Measurements from ENCODE around the gene LPIN1. TPM values are rescaled to one million over a fixed set of nuclear protein-coding genes. Genes with fewer than 3 reads are reported as not detected.

LPIN1 gene
- total and polyA plus RNA-seq, 12 donors: 18.9 to 61.0 (median 34.4) TPM

DNA sequence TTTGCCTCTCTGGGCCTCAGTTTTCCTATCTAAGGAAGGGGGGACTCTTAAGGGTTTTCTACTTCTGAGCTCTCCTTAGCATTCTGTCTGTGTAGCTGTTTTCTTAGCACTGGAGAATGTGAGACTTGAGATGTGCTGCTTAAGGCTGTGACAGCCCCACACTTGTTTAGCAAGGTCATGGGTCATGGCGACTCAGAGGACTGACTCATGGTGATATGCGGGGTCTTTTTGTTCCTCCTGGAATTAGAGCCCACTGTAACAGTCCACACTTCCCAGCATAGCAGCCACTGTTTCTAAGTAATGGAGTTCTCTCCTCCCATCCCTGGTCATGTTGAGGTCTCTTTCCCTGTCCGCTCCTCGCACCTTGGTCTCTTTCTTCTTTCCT is 4.1 kb upstream of the LPIN1 start:
- H3K36me3 ChIP-seq: no peaks in the 10 kb centered on the region
- no peak for ATAC-seq
- no peaks in the 10 kb centered on the region for H3K9me3 ChIP-seq
- H3K4me3 ChIP-seq: no peak overlapping the region
- H3K27ac ChIP-seq: no peak overlapping the region
- intact Hi-C loops (cut with DNase I): loop anchor here in 5 of 10 donors (2.0 to 5.0 kb wide), 3 partner anchors 35 to 48 kb away; no protein-coding TSS in a partner anchor
- DNase-seq: no peak
- TF ChIP-seq, protein P1, sequence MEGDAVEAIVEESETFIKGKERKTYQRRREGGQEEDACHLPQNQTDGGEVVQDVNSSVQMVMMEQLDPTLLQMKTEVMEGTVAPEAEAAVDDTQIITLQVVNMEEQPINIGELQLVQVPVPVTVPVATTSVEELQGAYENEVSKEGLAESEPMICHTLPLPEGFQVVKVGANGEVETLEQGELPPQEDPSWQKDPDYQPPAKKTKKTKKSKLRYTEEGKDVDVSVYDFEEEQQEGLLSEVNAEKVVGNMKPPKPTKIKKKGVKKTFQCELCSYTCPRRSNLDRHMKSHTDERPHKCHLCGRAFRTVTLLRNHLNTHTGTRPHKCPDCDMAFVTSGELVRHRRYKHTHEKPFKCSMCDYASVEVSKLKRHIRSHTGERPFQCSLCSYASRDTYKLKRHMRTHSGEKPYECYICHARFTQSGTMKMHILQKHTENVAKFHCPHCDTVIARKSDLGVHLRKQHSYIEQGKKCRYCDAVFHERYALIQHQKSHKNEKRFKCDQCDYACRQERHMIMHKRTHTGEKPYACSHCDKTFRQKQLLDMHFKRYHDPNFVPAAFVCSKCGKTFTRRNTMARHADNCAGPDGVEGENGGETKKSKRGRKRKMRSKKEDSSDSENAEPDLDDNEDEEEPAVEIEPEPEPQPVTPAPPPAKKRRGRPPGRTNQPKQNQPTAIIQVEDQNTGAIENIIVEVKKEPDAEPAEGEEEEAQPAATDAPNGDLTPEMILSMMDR (IDR thresholded peaks at IDR 0.05): no peak
- no peaks in the 10 kb centered on the region for H3K27me3 ChIP-seq
- 92 to 98% methylated on average over 4 of the region's 4 CpGs for whole genome bisulfite sequencing, 2 donors
- H3K4me1 ChIP-seq: peaks cover 0 to 47% (median 33%) of the 10 kb centered on the region in 9 donors

DNA sequence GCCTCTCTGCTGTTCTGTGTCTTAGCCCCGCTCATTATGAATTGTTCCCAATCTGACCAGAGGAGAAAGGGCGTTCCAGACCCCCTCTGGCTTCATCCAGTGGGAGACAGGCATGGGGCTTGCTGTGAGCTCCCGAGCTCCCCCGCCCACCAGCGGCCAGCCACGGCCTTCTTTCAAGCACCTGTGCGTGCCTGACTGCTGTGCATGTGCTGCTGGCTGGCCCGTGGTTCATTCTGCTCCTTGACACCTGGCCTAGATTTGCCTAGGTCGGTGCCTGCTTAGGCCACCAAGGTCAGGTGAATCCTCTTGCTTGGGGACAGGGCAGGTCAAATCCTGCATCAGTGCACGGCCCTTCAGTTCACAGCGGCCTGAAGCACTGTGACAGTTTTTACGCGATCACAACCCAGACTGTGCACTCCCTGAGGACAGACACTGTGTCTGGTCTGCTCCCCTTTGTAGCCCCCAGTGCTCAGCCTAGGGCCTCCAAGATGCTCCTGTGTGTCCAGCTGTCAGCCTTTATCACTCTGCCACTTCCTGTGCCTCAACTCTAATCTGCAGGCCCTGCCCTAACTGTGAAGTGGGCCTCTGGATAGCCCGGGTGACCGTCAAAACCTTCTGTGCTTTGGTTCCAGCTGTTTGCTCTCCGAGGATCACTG is 3.6 kb upstream of the LPIN1 start:
- Histone ChIP-seq H3K9me3 (no peaks in the 10 kb centered on the region), H3K27me3 (no peaks in the 10 kb centered on the region), H3K27ac (peak overlapping the region in 1 of 10 donors; percentile 80), H3K4me1 (peaks cover 2 to 52% (median 38%) of the 10 kb centered on the region in 9 donors), H3K4me3 (no peak overlapping the region), H3K36me3 (no peaks in the 10 kb centered on the region)
- TF ChIP-seq, protein P1 (IDR thresholded peaks at IDR 0.05): no peak
- no peak for DNase-seq
- ATAC-seq: no peak
- intact Hi-C loops (cut with DNase I): loop anchor here in 5 of 10 donors (2.0 to 5.0 kb wide), 3 partner anchors 34 to 48 kb away; no protein-coding TSS in a partner anchor
- 88 to 90% methylated on average over 16 of the region's 16 CpGs for WGBS, 2 donors

DNA sequence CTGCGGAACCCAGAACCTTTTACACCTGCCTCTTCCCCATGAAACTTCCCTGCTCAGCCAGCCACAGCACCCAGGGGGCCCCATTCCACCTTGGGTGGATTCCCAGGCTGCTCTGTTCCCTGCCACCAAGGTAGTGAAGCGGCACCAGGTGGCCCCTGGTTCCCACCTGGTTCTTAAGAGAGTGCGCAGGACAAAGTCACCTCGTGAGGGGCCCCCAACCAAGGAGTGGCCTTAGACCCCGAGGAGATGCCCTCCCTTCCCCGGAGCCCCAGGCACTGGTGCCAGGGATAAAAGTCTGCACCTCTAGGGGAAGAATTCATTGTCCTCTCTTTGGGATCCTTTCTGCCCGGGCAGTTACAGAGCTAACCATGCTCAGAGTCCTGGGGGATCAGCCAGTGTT is 3.1 kb upstream of the LPIN1 start:
- no peaks in the 10 kb centered on the region for H3K9me3 ChIP-seq
- no peak overlapping the region for H3K4me3 ChIP-seq
- H3K4me1 ChIP-seq: peaks cover 4 to 56% (median 42%) of the 10 kb centered on the region in 9 donors
- H3K27ac ChIP-seq: peak overlapping the region in 3 of 10 donors; percentile 5 to 80 (median 51)
- DNase-seq (no peak), ATAC-seq (no peak)
- intact Hi-C loops (cut with DNase I): loop anchor here in 5 of 10 donors (2.0 to 5.0 kb wide), 3 partner anchors 34 to 49 kb away; no protein-coding TSS in a partner anchor
- H3K36me3 ChIP-seq: no peaks in the 10 kb centered on the region
- 88% methylated on average over 7 of the region's 7 CpGs for WGBS, 2 donors
- H3K27me3 ChIP-seq: no peaks in the 10 kb centered on the region
- TF ChIP-seq, protein P1 (IDR thresholded peaks at IDR 0.05): no peak

DNA sequence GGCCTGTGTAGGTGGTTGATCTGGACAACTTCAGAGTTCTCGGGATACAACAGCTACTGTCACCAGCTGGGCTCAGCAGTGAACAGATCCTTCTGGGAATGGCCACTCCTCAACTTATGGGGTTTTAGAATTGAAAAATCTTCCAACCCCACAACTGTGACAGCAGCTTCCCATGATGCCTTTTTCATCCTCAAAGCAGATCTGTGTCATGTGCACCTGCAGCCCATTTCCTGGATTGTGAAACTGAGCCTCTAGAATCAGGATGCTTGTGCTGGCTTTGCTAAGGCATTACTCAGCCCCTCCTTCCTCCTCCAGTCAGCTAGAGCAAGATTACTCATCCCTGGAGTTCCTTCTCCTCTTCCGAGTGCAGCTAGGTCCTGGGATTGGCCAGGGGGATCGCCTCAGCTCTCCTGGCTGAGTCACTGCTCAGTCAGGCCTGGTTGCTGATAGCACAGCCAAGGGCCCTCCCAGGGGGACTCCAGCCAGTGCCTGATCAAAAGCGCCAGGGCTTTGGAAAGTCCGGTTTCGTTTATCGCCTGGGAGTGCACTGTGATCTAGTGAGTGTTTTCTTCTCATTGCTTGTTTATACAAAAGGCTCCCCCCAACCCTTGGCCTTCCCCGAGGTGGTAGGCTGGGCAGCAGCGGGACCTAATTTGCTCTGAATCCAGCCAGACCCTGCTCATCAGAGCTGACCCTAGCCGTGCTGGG is 2.4 kb upstream of the LPIN1 start:
- Histone ChIP-seq H3K36me3 (no peaks in the 10 kb centered on the region), H3K4me3 (peak overlapping the region in 6 of 10 donors; percentile 20 to 37 (median 28)), H3K9me3 (no peaks in the 10 kb centered on the region), H3K4me1 (peaks cover 4 to 56% (median 39%) of the 10 kb centered on the region in 9 donors), H3K27me3 (no peaks in the 10 kb centered on the region), H3K27ac (peak overlapping the region in 9 of 10 donors; percentile 33 to 80 (median 68))
- intact Hi-C loops (cut with DNase I): loop anchor here in 5 of 10 donors (2.0 to 5.0 kb wide), 3 partner anchors 33 to 49 kb away; no protein-coding TSS in a partner anchor
- DNase-seq (peak; percentile 90 to 95), ATAC-seq (peak; percentile 86 to 95 (median 92))
- TF ChIP-seq, protein P1 (IDR thresholded peaks at IDR 0.05): no peak
- WGBS, 2 donors: 18 to 19% methylated on average over 10 of the region's 10 CpGs

Measured in heart right ventricle (tissue), 16 donors.